Measurements from ENCODE around the gene TTC22.

GRCh38 chr1:54842206-54842915 is 41.2 kb upstream of the TTC22 start:
- TF ChIP-seq, protein P1, sequence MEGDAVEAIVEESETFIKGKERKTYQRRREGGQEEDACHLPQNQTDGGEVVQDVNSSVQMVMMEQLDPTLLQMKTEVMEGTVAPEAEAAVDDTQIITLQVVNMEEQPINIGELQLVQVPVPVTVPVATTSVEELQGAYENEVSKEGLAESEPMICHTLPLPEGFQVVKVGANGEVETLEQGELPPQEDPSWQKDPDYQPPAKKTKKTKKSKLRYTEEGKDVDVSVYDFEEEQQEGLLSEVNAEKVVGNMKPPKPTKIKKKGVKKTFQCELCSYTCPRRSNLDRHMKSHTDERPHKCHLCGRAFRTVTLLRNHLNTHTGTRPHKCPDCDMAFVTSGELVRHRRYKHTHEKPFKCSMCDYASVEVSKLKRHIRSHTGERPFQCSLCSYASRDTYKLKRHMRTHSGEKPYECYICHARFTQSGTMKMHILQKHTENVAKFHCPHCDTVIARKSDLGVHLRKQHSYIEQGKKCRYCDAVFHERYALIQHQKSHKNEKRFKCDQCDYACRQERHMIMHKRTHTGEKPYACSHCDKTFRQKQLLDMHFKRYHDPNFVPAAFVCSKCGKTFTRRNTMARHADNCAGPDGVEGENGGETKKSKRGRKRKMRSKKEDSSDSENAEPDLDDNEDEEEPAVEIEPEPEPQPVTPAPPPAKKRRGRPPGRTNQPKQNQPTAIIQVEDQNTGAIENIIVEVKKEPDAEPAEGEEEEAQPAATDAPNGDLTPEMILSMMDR (IDR thresholded peaks at IDR 0.05; ENCODE audit: borderline replicate concordance, extremely low read depth, low read length, poor library complexity, severe bottlenecking): no peak
- TF ChIP-seq EZH2 (IDR thresholded peaks at IDR 0.05; ENCODE audit: borderline replicate concordance, low read depth, low read length, severe bottlenecking): no peak
